ENCODE results near the gene RPL10L. TPM values are rescaled to one million over a fixed set of nuclear protein-coding genes. Genes with fewer than 3 reads are reported as not detected.

Gene RPL10L
- polyA plus RNA-seq, 1 experiment, result not detected

DNA sequence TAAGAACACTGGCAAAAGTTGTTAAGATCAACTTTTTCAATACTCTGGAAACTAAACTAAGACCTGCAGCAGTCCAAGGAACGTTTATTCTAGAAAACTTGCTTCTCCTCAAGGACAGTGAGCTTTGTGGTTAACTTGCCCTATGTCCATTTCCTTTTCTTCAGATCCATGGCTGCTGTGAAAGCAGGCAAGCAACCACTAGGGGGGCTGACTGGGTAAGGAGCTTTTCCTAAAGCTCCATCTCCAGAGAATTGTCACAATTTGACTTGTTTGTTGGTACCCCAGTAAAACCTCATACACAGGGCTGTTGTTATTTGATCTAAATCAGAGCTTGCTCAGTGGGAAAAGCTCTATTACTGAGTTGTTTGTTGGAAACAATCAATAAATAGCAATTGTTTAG lies 10.1 kb upstream of the RPL10L start:
- POLR2A ChIA-PET, result no interaction called here
- TF ChIP-seq, protein P1, sequence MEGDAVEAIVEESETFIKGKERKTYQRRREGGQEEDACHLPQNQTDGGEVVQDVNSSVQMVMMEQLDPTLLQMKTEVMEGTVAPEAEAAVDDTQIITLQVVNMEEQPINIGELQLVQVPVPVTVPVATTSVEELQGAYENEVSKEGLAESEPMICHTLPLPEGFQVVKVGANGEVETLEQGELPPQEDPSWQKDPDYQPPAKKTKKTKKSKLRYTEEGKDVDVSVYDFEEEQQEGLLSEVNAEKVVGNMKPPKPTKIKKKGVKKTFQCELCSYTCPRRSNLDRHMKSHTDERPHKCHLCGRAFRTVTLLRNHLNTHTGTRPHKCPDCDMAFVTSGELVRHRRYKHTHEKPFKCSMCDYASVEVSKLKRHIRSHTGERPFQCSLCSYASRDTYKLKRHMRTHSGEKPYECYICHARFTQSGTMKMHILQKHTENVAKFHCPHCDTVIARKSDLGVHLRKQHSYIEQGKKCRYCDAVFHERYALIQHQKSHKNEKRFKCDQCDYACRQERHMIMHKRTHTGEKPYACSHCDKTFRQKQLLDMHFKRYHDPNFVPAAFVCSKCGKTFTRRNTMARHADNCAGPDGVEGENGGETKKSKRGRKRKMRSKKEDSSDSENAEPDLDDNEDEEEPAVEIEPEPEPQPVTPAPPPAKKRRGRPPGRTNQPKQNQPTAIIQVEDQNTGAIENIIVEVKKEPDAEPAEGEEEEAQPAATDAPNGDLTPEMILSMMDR (IDR thresholded peaks at IDR 0.05; ENCODE audit: low read depth, low read length), result no peak
- H3K27ac ChIP-seq (ENCODE audit: low read depth, low read length), result no peak overlapping the region
- no peak overlapping the region for H3K4me3 ChIP-seq (ENCODE audit: low read depth, low read length)
- H3K9me3 ChIP-seq (ENCODE audit: control insufficient read depth, insufficient read depth, low read length), result peaks cover 5% of the 10 kb centered on the region
- DNase-seq (ENCODE audit: low read depth, low spot score), result no peak
- CTCF ChIA-PET, result no interaction called here
- no peaks in the 10 kb centered on the region for H3K27me3 ChIP-seq (ENCODE audit: control insufficient read depth, insufficient read depth, low read length)

DNA sequence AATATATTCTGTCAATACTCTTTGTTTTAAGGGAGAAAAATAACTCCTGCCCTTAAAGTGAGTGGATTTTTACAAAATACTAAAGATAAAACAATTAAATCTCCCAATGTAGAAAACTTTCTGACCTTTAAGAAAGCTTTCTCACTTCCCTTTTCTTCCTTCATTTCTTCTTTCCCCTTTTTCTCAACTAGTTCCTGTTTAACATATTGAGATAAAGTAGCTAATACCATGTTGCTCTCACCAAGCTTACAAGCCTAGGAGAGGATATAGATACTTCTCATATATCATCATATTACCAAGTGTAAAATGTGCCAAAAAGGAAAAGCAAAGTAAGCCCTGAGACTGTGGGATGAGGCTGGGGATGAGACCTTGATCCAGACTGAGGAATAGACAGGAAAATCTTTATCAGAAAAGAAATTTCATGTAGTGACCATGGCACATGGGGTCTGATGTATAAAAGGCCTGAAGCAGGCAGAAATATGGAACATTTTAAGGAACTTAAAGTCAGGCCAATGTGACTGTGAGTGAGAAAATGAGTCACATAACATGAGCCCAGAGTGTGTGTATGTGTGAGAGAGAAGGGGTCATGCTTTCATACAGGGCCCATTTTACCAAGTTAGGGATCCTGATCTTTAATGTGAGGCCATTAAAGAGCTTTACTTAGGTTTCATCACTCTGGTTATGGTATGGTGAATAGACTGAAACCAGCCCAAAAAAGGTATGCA lies 1.6 kb upstream of the RPL10L start:
- Histone ChIP-seq H3K4me3 (ENCODE audit: low read depth, low read length) (no peak overlapping the region), H3K27ac (ENCODE audit: low read depth, low read length) (no peak overlapping the region), H3K27me3 (ENCODE audit: control insufficient read depth, insufficient read depth, low read length) (no peaks in the 10 kb centered on the region), H3K9me3 (ENCODE audit: control insufficient read depth, insufficient read depth, low read length) (peaks cover 15% of the 10 kb centered on the region)
- POLR2A ChIA-PET, result no interaction called here
- DNase-seq (ENCODE audit: low read depth, low spot score), result no peak
- CTCF ChIA-PET, result no interaction called here
- TF ChIP-seq, protein P1 (IDR thresholded peaks at IDR 0.05; ENCODE audit: low read depth, low read length), result no peak

DNA sequence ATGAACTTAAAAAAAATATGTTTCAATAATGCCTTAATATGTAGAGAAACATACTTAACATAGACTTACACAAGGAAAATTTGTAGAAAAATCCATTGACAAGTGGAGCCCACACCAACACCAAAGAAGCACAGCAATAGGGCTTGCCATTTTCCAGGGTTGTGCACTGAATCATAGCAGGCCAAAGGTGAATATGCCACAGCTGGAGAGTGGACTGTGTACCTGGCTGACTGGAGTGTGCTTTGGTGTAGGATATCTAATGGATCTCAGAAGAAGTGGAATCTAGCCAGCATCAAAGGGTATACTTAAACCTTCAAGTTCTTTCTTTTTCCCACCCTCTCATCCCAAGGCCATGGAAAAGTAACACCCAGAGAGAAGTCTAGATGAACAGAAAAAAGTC lies 4.8 kb downstream of the RPL10L start:
- Histone ChIP-seq H3K9me3 (ENCODE audit: control insufficient read depth, insufficient read depth, low read length) (peaks cover 16% of the 10 kb centered on the region), H3K4me3 (ENCODE audit: low read depth, low read length) (no peak overlapping the region), H3K27ac (ENCODE audit: low read depth, low read length) (no peak overlapping the region), H3K27me3 (ENCODE audit: control insufficient read depth, insufficient read depth, low read length) (no peaks in the 10 kb centered on the region)
- TF ChIP-seq, protein P1 (IDR thresholded peaks at IDR 0.05; ENCODE audit: low read depth, low read length), result no peak
- POLR2A ChIA-PET, result no interaction called here
- CTCF ChIA-PET, result no interaction called here
- DNase-seq (ENCODE audit: low read depth, low spot score), result no peak

DNA sequence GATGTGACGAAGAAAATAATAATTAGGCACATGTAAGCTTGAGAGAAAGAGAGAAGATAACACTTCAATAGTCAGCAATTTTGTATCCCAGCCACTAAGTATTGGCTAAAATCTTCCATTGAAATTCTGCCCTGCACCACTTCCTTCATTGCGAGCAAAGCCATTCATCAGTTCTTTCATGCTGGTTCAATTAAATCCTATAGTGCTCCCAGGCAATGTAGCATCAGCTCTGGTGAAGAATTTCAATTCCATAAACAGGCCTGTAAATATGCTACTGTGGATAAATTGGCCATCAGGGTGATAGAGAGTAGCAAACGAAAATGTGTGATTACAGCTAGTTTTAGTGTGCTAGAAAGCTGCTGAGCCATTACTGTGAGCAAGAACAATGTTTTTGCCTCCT lies 24.7 kb downstream of the RPL10L start:
- TF ChIP-seq, protein P1 (IDR thresholded peaks at IDR 0.05; ENCODE audit: low read depth, low read length), result no peak
- Histone ChIP-seq H3K27me3 (ENCODE audit: control insufficient read depth, insufficient read depth, low read length) (no peaks in the 10 kb centered on the region), H3K9me3 (ENCODE audit: control insufficient read depth, insufficient read depth, low read length) (peaks cover 7% of the 10 kb centered on the region), H3K27ac (ENCODE audit: low read depth, low read length) (no peak overlapping the region), H3K4me3 (ENCODE audit: low read depth, low read length) (no peak overlapping the region)
- DNase-seq (ENCODE audit: low read depth, low spot score), result no peak
- ChIA-PET POLR2A (no interaction called here), CTCF (no interaction called here)
